ENCODE results near the gene NRAP.

The NRAP gene

DNA sequence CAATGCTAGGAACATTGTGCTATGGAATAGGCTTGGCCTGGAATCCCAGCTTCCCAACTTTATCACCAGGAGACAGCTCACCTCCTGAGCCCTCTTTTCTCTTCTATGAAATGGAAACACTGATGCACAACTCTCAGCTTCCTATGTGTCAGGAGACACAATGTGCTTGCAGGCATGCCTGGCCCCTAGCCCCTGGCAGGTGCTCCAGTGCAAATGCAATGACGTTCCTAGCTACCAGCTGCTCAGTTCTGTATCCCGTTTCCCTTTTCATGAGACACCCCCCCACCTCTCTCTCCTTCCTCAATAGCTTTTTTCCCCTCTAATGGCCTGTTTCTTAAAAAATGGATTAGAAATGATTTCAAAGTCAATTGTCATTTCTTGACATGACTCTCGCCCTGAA is 80.3 kb downstream of the NRAP start (continued):
- no peak for TF ChIP-seq ZFP37 (tag by site-specific recombination; IDR thresholded peaks at IDR 0.05)
- TF ChIP-seq, protein P1, sequence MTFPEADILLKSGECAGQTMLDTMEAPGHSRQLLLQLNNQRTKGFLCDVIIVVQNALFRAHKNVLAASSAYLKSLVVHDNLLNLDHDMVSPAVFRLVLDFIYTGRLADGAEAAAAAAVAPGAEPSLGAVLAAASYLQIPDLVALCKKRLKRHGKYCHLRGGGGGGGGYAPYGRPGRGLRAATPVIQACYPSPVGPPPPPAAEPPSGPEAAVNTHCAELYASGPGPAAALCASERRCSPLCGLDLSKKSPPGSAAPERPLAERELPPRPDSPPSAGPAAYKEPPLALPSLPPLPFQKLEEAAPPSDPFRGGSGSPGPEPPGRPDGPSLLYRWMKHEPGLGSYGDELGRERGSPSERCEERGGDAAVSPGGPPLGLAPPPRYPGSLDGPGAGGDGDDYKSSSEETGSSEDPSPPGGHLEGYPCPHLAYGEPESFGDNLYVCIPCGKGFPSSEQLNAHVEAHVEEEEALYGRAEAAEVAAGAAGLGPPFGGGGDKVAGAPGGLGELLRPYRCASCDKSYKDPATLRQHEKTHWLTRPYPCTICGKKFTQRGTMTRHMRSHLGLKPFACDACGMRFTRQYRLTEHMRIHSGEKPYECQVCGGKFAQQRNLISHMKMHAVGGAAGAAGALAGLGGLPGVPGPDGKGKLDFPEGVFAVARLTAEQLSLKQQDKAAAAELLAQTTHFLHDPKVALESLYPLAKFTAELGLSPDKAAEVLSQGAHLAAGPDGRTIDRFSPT (tag by site-specific recombination; IDR thresholded peaks at IDR 0.05) = no peak
- no peak for TF ChIP-seq ZNF341 (tag by site-specific recombination; IDR thresholded peaks at IDR 0.05; ENCODE audit: low read depth)
- TF ChIP-seq HOXA7 (CRISPR knock-in tag; IDR thresholded peaks at IDR 0.05; ENCODE audit: borderline replicate concordance) = no peak
- TF ChIP-seq ZNF561 (tag by site-specific recombination; IDR thresholded peaks at IDR 0.05; ENCODE audit: borderline replicate concordance) = no peak
- TF ChIP-seq MEIS1 (CRISPR knock-in tag; IDR thresholded peaks at IDR 0.05; ENCODE audit: borderline replicate concordance) = no peak
- no peak for TF ChIP-seq ZNF488 (tag by site-specific recombination; IDR thresholded peaks at IDR 0.05)
- TF ChIP-seq ZNF394 (tag by site-specific recombination; IDR thresholded peaks at IDR 0.05; ENCODE audit: borderline replicate concordance) = no peak

- no peak for TF ChIP-seq ZNF626 (tag by site-specific recombination; IDR thresholded peaks at IDR 0.05)
- TF ChIP-seq CTCF (tag by site-specific recombination; IDR thresholded peaks at IDR 0.05) = no peak
- TF ChIP-seq GLI2 (tag by site-specific recombination; IDR thresholded peaks at IDR 0.05; ENCODE audit: borderline replicate concordance, low read depth) = no peak
- no peak for TF ChIP-seq GLI4 (tag by site-specific recombination; IDR thresholded peaks at IDR 0.05)
- TF ChIP-seq EGR2 (tag by site-specific recombination; IDR thresholded peaks at IDR 0.05; ENCODE audit: low read depth) = no peak
- TF ChIP-seq ZBTB7A (tag by site-specific recombination; IDR thresholded peaks at IDR 0.05; ENCODE audit: low read depth) = no peak
- no peak for TF ChIP-seq ZNF571 (tag by site-specific recombination; IDR thresholded peaks at IDR 0.05)
- no peak for TF ChIP-seq ZNF664 (tag by site-specific recombination; IDR thresholded peaks at IDR 0.05)
- no peak for TF ChIP-seq ZNF488 (tag by site-specific recombination; IDR thresholded peaks at IDR 0.05)
- TF ChIP-seq ZNF624 (tag by site-specific recombination; IDR thresholded peaks at IDR 0.05) = no peak
- TF ChIP-seq, protein P2, sequence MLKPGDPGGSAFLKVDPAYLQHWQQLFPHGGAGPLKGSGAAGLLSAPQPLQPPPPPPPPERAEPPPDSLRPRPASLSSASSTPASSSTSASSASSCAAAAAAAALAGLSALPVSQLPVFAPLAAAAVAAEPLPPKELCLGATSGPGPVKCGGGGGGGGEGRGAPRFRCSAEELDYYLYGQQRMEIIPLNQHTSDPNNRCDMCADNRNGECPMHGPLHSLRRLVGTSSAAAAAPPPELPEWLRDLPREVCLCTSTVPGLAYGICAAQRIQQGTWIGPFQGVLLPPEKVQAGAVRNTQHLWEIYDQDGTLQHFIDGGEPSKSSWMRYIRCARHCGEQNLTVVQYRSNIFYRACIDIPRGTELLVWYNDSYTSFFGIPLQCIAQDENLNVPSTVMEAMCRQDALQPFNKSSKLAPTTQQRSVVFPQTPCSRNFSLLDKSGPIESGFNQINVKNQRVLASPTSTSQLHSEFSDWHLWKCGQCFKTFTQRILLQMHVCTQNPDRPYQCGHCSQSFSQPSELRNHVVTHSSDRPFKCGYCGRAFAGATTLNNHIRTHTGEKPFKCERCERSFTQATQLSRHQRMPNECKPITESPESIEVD (tag by site-specific recombination; IDR thresholded peaks at IDR 0.05) = no peak
- TF ChIP-seq ZNF10 (tag by site-specific recombination; IDR thresholded peaks at IDR 0.05) = no peak
- TF ChIP-seq SP7 (tag by site-specific recombination; IDR thresholded peaks at IDR 0.05) = no peak
- TF ChIP-seq ZNF433 (tag by site-specific recombination; IDR thresholded peaks at IDR 0.05; ENCODE audit: low read depth) = no peak
Observed at GRCh38 chr10:113581092-113581491, 82.7 kb downstream of the NRAP start.

More at GRCh38 chr10:113581092-113581491, 82.7 kb downstream of the NRAP start:
- POLR2A ChIA-PET = no interaction called here
- Histone ChIP-seq H3K9me3 (ENCODE audit: control insufficient read depth, insufficient read depth, low read depth, low read length) (no peaks in the 10 kb centered on the region), H3K4me1 (ENCODE audit: control insufficient read depth, insufficient read depth, low read length) (no peaks in the 10 kb centered on the region), H3K27ac (ENCODE audit: extremely low read depth, low read depth, low read length) (no peak overlapping the region), H3K4me3 (ENCODE audit: low read depth, low read length) (no peak overlapping the region), H3K36me3 (ENCODE audit: control insufficient read depth in 2 of 2, insufficient read depth in 1 of 2, low read length in 2 of 2) (no peaks in the 10 kb centered on the region)
- CTCF ChIA-PET = no interaction called here

Measured in HEK293 (cell line).